AG09319 (cell line): ENCODE data around the gene UGT3A1.
"Not testable (repeated sequence)": the region's sequence is repeated elsewhere in the genome, so short reads cannot be mapped to it uniquely, and the experiment has no call there.

Source experiments
- DNase-seq: peaks from one replicate; pipeline ENCODE4 v3.0.0-alpha.2; 2010; ENCODE audit warnings: low read depth; ENCODE audit errors: extremely low read depth
- CTCF ChIP-seq: IDR thresholded peaks from 2 replicates; pipeline ENCODE4 v1.5.1; 2011; ENCODE audit warnings: low read depth, mild to moderate bottlenecking, inconsistent platforms, low read length, moderate library complexity

Gene UGT3A1, protein sequence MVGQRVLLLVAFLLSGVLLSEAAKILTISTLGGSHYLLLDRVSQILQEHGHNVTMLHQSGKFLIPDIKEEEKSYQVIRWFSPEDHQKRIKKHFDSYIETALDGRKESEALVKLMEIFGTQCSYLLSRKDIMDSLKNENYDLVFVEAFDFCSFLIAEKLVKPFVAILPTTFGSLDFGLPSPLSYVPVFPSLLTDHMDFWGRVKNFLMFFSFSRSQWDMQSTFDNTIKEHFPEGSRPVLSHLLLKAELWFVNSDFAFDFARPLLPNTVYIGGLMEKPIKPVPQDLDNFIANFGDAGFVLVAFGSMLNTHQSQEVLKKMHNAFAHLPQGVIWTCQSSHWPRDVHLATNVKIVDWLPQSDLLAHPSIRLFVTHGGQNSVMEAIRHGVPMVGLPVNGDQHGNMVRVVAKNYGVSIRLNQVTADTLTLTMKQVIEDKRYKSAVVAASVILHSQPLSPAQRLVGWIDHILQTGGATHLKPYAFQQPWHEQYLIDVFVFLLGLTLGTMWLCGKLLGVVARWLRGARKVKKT

GRCh38 chr5:35990941-35991611 lies at the start of gene UGT3A1:
UGT3A1 (minus strand) TSS chr5:35991390; CDS start chr5:35991240, 150 bp downstream.
- no peak for TF ChIP-seq CTCF
- no peak for DNase-seq

DNA sequence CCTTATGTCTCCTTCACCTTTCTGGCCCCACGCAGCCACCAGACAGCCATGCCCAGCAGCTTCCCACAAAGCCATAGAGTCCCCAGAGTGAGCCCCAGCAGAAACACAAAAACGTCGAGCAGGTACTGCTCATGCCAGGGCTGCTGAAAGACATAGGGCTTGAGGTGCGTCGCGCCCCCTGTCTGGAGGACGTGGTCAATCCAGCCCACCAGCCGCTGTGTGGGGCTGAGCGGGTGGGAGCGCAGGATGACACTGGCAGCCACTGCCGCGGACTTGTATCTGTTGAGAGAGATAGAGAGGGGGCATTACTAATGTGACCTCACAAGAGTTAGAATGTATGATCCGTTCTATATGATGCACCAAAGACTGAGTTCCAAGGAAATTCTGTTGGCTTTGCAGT lies 44.5 kb upstream of the UGT3A1 start:
- DNase-seq: no peak
- no peak for TF ChIP-seq CTCF

DNA sequence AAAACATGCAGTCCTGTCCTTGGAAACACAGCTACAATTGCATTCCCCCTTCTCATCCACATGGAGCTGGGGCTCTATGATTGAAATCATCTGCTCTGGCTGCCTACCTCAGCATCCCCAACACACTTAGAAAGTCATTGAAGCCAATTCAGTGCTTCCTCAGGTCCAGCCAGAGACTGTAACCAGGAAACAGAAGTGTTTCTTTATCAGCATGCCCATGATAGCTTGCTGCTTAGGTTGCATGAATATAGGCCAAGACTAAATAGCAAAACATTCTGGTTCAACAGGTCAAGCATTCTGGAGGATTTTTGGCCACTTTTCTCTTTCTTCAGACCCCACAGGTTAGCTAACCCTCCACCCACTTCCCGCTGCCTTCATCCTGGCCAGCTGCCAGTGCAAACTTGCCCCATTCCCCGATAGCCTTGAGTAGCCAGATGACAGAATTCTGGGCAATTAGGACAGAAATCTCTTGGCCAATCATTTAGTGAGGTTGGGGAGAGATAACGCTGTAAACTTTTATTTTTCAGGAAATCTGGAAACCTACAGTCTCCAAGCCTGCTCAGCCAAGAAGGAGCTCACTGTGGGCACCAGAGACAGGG lies 43.4 kb upstream of the UGT3A1 start:
- not testable (repeated sequence) for DNase-seq

- no peak for TF ChIP-seq CTCF
- no peak for DNase-seq
Measured at GRCh38 chr5:36033486-36033885, 42.3 kb upstream of the UGT3A1 start.

DNA sequence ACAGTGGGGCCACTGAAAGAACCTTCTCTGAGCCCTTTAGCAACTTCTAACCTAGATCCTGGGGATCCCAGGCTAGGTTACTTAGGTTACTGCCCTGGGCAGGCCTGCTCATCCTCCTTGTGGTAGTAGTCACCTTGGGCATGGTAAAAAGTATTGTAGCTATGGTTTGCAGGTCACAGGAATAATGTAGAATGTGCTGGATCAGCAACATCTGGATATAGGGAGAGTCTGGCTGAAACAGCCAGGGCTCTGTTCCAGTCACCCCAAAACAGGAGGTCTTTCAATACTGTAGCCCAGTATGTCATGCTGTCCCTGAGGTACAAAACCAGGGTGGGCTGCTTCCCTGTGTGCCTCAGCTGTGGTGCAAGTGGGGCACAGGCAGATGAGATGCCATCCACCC lies 41.9 kb upstream of the UGT3A1 start:
- no peak for DNase-seq
- TF ChIP-seq CTCF: no peak

DNA sequence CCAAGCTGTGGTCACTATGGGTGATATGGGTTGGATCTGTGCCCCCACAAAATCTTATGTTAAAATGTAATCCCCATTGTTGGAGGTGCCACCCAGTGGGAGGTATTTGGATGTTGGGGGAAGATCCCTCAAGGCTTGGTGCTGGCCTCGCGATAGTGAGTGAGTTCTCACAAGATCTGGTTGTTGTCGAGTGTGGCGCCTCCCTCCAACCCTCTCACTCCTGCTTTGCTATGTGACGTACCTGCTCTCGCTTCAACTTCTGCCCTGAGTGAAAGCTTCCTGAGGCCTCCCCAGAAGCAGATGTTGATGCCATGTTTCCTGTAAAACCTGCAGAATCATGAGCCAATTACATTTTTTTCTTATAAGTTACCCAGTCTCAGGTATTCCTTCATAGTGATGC lies 40.0 kb upstream of the UGT3A1 start:
- no peak for DNase-seq
- TF ChIP-seq CTCF: no peak

DNA sequence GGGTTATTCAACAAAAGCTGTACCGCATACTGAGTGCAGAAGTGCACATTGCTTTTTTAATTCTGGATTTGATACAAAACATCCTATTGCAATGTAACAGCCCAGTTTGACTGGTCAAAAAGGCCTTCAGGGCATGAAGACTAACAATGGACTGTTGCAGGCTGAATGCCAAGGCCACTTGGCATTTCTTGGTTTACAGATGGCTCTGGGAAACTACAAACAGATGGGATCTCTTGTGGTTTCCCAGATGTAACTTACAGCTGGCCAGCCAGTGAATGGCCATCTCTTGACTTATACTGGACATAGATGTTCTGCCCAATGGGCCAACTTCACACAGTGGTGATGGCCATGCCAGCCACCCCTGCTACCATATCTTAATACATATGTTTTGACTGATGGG lies 38.7 kb upstream of the UGT3A1 start:
- DNase-seq: no peak
- TF ChIP-seq CTCF: no peak
